NT2/D1 (cell line): Measurements from ENCODE around the gene SLC19A3.

ENCODE experiments used
- SUZ12 ChIP-seq: IDR thresholded peaks from 2 replicates; pipeline ENCODE4 v1.6.1; 2011; ENCODE audit not compliant: insufficient read length, insufficient read depth; ENCODE audit errors: extremely low read depth
- YY1 ChIP-seq: IDR thresholded peaks from 2 replicates; pipeline ENCODE4 v1.6.1; 2011; ENCODE audit not compliant: insufficient read length, insufficient read depth
- ZNF274 ChIP-seq: IDR thresholded peaks from 2 replicates; pipeline ENCODE4 v1.6.1; 2011; ENCODE audit warnings: mild to moderate bottlenecking, low read depth, low read length

DNA sequence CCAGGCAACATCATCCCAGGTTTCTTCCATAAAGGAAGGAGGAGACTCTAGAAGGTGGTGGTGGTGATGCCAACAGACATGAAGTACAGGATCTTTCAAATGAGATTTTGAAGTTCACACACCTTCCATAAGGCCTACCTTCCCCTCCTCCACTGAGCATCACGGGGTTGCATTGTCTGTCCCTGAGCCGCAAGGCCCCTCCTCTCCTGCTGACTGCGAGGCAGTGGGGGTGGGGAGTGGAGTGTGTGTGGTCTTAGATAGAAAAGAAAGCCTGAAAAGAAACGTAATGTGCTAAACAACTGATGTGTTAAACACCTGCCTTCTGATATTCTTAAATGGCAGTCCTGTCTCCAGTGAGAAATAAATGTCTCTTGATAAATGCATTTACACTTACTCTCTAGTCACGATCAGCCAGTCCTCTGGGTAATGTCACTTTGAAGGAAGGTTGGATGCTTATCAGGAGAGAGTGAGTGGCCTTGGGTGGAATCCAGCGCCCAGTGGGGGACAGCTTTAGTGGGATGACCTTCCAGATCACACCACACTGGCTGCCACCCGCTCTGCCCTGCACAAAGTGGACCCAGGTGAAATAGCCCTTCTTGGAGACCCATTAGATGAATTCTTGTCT lies 56.7 kb downstream of the SLC19A3 start:
- TF ChIP-seq ZNF274 (no peak), SUZ12 (no peak), YY1 (no peak)
